Smooth muscle cell (in vitro differentiated cells): ENCODE measurements around the gene ITGA1. TPM values are rescaled to one million over a fixed set of nuclear protein-coding genes. Genes with fewer than 3 reads are reported as not detected.
"Not testable (repeated sequence)": the region's sequence is repeated elsewhere in the genome, so short reads cannot be mapped to it uniquely, and the experiment has no call there.

ENCODE experiments used
- DNase-seq: peaks from one replicate; lab custom pipeline; 2025; ENCODE audit not compliant: unreplicated experiment; lab: John Stamatoyannopoulos, UW
- H2AFZ ChIP-seq: fragments of 200-600 bp; sonication (generic); 2 replicates; pipeline ENCODE4 v1.6.0; 2016; ENCODE audit warnings: antibody characterized with exemption, low read depth, mild to moderate bottlenecking
- H3F3A ChIP-seq: fragments of 200-600 bp; sonication (generic); 2 replicates; pipeline ENCODE4 v1.6.0; 2017; ENCODE audit warnings: antibody characterized with exemption, low read depth
- H3K27ac ChIP-seq: fragments of 200-600 bp; sonication (generic); 2 replicates; pipeline ENCODE4 v1.5.1; 2016; ENCODE audit warnings: low read depth, mild to moderate bottlenecking
- H3K27me3 ChIP-seq: fragments of 200-600 bp; sonication (generic); 2 replicates; pipeline ENCODE4 v1.6.1; 2016; ENCODE audit warnings: low read depth, mild to moderate bottlenecking
- H3K36me3 ChIP-seq: fragments of 200-600 bp; sonication (generic); 2 replicates; pipeline ENCODE4 v1.5.1; 2016; ENCODE audit warnings: low read depth
- H3K4me1 ChIP-seq: fragments of 200-600 bp; sonication (generic); 2 replicates; pipeline ENCODE4 v1.5.1; 2016; ENCODE audit warnings: low read depth
- H3K4me2 ChIP-seq: fragments of 200-600 bp; sonication (generic); 2 replicates; pipeline ENCODE4 v1.6.0; 2016; ENCODE audit warnings: mild to moderate bottlenecking
- H3K4me3 ChIP-seq: fragments of 200-600 bp; sonication (generic); 2 replicates; pipeline ENCODE4 v1.5.1; 2016; ENCODE audit warnings: mild to moderate bottlenecking
- H3K79me2 ChIP-seq: fragments of 200-600 bp; sonication (generic); 2 replicates; pipeline ENCODE4 v1.6.0; 2016; ENCODE audit warnings: low read depth, mild to moderate bottlenecking
- H3K9ac ChIP-seq: fragments of 200-600 bp; sonication (generic); 2 replicates; pipeline ENCODE4 v1.6.0; 2016; ENCODE audit warnings: low read depth
- H3K9me3 ChIP-seq: fragments of 200-600 bp; sonication (generic); replicated peaks from 2 replicates; pipeline ENCODE4 v1.5.1; 2016; ENCODE audit warnings: low read depth
- H4K20me1 ChIP-seq: fragments of 200-600 bp; sonication (generic); 2 replicates; pipeline ENCODE4 v1.6.0; 2016; ENCODE audit warnings: low read depth
- CTCF ChIP-seq: fragments of 200-600 bp; sonication (generic); IDR thresholded peaks from 2 replicates; pipeline ENCODE4 v1.5.1; 2017; ENCODE audit warnings: borderline replicate concordance, mild to moderate bottlenecking, antibody characterized with exemption; ENCODE audit not compliant: insufficient read depth, poor library complexity, severe bottlenecking
- WGBS: methylation state at CpG from one replicate; pipeline ENCODE4 v1.1.7; 2016; ENCODE audit warnings: low lambda C conversion rate; 5-methylcytosine and 5-hydroxymethylcytosine counted together
- polyA plus RNA-seq: library from polyadenylated mRNA; unstranded; fragments of >200 nt; fragmentation: Nextera tagmentation; extraction: Ambion mirVana; gene quantifications from 2 replicates; pipeline ENCODE4 v1.2.1, GENCODE V29; 2016
- total RNA-seq: library from RNA; depleted of rRNA; stranded (reverse); fragments of >200 nt; gene quantifications from 2 replicates; pipeline ENCODE4 v1.2.3, GENCODE V29; 2014

The ITGA1 gene
- total and polyA plus RNA-seq, 2 experiments from 2014 or later = 85.2 to 250 TPM

- WGBS = 33% methylated on average over 1 of the region's 1 CpG
- Histone ChIP-seq H3K4me2 (no peak overlapping the region), H3K4me1 (no peaks in the 10 kb centered on the region), H2AFZ (no peak overlapping the region), H3K36me3 (no peaks in the 10 kb centered on the region), H3K9me3 (no peaks in the 10 kb centered on the region), H3F3A (no peaks in the 10 kb centered on the region), H3K9ac (no peak overlapping the region), H4K20me1 (no peaks in the 10 kb centered on the region), H3K79me2 (no peaks in the 10 kb centered on the region), H3K4me3 (no peak overlapping the region), H3K27ac (no peak overlapping the region), H3K27me3 (no peaks in the 10 kb centered on the region)
- DNase-seq = no peak
- no peak for TF ChIP-seq CTCF
These were observed 175.9 kb downstream of the ITGA1 start for GRCh38 chr5:52963636-52964035.

DNA sequence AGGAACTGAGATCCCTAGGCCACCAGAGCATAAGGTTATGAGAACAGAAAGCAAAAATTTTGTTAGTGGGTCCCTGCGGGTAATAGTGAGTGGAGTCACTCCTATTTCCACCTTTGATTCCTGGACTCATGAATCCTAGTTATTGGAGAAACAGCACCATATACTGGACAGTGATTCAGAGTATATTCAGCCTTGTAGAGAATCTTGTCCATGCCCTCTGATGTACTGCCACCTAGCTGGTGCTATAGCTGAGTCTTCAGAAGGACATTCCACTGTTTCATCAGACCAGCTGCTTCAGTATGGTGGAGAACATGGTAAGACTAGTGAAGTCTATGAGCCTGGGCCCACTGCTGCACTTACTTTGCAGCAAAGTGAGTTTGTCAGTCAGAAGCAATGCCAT lies 176.4 kb downstream of the ITGA1 start:
- Histone ChIP-seq H3K4me3 (no peak overlapping the region), H3K9ac (no peak overlapping the region), H4K20me1 (no peaks in the 10 kb centered on the region), H3K27me3 (no peaks in the 10 kb centered on the region), H3F3A (no peaks in the 10 kb centered on the region), H3K79me2 (no peaks in the 10 kb centered on the region), H3K27ac (no peak overlapping the region), H3K4me2 (no peak overlapping the region), H3K36me3 (no peaks in the 10 kb centered on the region), H3K9me3 (no peaks in the 10 kb centered on the region), H2AFZ (no peak overlapping the region), H3K4me1 (no peaks in the 10 kb centered on the region)
- no peak for TF ChIP-seq CTCF
- 100% methylated on average over 1 of the region's 1 CpG for WGBS
- DNase-seq = no peak

DNA sequence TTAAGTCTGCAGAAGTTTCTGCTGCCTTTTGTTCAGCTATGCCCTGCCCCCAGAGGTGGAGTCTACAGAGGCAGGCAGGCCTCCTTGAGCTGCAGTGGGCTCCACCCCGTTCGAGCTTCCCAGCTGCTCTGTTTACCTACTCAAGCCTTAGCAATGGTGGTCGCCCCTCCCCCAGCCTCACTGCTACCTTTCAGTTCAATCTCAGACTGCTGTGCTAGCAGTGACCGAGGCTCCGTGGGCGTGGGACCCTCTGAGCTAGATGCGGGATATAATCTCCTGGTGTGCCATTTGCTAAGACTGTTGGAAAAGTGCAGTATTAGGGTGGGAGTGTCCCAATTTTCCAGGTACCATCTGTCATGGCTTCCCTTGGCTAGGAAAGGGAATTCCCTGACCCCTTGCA lies 188.4 kb downstream of the ITGA1 start:
- not testable (repeated sequence) for H4K20me1 ChIP-seq, H3K9ac ChIP-seq, H3K4me3 ChIP-seq, H2AFZ ChIP-seq, H3K79me2 ChIP-seq, H3F3A ChIP-seq, DNase-seq, H3K9me3 ChIP-seq, H3K27me3 ChIP-seq, H3K4me1 ChIP-seq, H3K27ac ChIP-seq, H3K4me2 ChIP-seq, H3K36me3 ChIP-seq
- WGBS = 89% methylated on average over 7 of the region's 7 CpGs

- Histone ChIP-seq H3K79me2 (no peaks in the 10 kb centered on the region), H3K9me3 (no peaks in the 10 kb centered on the region), H3K36me3 (no peaks in the 10 kb centered on the region), H3K27ac (no peak overlapping the region), H3K4me2 (no peak overlapping the region), H3K27me3 (no peaks in the 10 kb centered on the region), H3K4me1 (no peaks in the 10 kb centered on the region), H3K9ac (no peak overlapping the region), H3F3A (no peaks in the 10 kb centered on the region), H3K4me3 (no peak overlapping the region), H2AFZ (no peak overlapping the region), H4K20me1 (no peaks in the 10 kb centered on the region)
- 96% methylated on average over 7 of the region's 7 CpGs for WGBS
- no peak for DNase-seq
- no peak for TF ChIP-seq CTCF
These were observed 189.7 kb downstream of the ITGA1 start for GRCh38 chr5:52977264-52977897.
